Skin epidermis (tissue), 12 donors: Measurements from ENCODE around the gene CD247.

Experiments
- H3K27ac ChIP-seq, 21 experiments: fragments of 200-600 bp; sonication (generic) in 11 of 21; one replicate each; pipeline ENCODE4 v1.5.0; 2020; ENCODE audit warnings: mild to moderate bottlenecking in 3 of 21, inconsistent platforms in 2 of 21, moderate library complexity in 2 of 21
- H3K4me3 ChIP-seq, 7 experiments: fragments of 200-600 bp; sonication (generic) in 2 of 7; one replicate each; pipeline ENCODE4 v1.5.0; 2020; ENCODE audit warnings: inconsistent platforms in 2 of 7, mild to moderate bottlenecking in 2 of 7, moderate library complexity in 1 of 7

The CD247 gene

DNA sequence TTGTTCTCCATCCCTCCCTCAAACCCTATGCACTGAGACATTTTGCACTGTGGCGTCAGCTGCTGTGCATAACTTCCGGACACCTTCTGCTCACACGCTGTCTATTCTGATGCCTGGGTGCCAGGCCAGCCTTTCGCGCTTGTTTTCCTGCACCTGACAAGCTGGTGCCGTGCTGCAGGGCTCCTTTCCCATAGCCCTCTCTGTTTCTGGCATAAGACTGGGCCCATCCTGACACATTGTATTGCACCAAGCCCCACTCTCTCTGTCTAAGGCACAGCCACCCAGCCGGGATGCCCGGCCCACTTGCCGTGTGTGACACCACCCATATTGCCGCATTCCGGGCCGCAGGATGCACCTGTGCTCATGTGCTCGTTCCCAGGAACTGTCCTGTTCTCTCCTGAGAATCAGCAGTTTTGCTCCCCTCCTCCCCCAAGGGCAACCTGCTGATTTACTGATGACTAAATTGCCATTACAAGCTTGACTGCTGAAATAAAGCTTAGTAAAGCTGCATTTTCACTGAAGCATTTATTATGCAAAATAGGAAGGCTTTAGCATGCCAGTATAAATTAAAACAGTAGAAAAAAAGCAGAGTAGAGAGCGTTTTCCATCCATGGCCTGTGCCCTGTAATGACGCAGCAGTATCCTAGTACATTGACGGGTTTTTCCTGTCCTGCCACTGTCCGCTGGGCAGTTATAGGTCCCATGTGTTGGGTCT is 88.0 kb downstream of the CD247 start:
- H3K27ac ChIP-seq: peak overlapping the region in 2 of 21 experiments; percentile 30 to 36

GRCh38 chr1:167429612-167430011 is 88.7 kb downstream of the CD247 start:
- Histone ChIP-seq H3K4me3 (no peak overlapping the region), H3K27ac (peak overlapping the region in 2 of 21 experiments; percentile 30 to 36)

More for the DNA sequence above, 88.0 kb downstream of the CD247 start:
- H3K4me3 ChIP-seq: no peak overlapping the region

DNA sequence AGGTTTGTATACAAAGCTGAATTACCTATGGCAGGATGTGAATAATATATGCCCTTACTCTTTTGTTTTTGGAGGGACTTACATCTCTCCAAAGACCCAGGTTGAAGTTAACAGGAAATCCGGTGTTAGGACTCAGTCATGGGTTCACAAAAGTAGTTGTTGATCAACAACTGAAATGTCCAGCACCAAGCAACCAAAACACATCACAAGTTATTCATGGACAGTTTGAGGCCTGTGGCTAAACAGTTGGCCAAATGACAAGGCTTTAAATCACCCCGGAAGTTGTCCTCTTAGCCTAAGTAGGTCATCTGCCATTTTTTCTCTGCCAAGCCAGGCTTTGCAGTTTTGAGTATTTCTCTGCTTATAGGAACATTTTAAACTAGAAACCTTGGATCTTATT is 89.9 kb downstream of the CD247 start:
- Histone ChIP-seq H3K27ac (peak overlapping the region in 1 of 21 experiments; percentile 16), H3K4me3 (no peak overlapping the region)

DNA sequence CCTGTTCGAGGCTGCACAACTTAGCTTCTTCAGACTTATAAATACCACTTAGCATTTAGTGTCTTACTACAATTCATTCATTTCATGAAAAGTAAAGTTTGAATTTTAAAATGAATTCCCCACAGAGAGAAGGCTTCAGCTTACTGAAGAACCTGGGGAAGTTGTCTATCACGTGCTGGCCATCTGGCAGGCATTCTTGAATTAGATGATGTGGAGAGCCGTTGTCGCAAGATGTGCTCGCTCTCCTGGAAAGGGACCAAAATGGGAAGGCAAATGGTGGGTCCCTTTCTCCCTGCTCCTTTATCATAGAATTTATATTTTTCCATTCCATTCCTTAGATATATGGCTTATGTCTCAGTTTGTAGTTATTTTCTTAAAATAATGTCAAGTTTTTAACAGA is 90.5 kb downstream of the CD247 start:
- Histone ChIP-seq H3K27ac (peak overlapping the region in 2 of 21 experiments; percentile 16), H3K4me3 (no peak overlapping the region)

DNA sequence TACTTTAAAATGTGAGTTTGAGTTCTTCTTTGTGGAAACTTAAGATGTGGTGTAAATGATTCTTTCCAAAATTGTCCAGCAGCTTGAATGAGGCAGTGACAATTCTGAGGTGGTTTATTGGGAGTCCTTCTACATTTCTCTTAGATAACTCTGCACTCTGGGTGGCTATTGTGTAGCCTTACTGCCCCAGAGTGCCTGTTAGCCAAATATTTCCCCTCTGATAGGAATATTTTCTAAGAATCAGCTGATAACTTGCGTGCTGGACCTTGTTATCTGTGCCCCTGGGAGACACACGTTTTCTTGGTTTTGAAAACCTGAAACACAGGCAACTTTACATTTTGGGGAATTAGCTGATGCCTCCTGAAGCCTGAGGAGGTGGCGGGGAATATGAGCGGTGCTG is 91.6 kb downstream of the CD247 start:
- Histone ChIP-seq H3K4me3 (no peak overlapping the region), H3K27ac (no peak overlapping the region)

GRCh38 chr1:167425482-167425881 is 92.8 kb downstream of the CD247 start:
- Histone ChIP-seq H3K27ac (no peak overlapping the region), H3K4me3 (no peak overlapping the region)

GRCh38 chr1:167423684-167424619 is 94.4 kb downstream of the CD247 start:
- peak overlapping the region in 3 of 21 experiments; percentile 7 to 53 (median 12) for H3K27ac ChIP-seq
- no peak overlapping the region for H3K4me3 ChIP-seq

DNA sequence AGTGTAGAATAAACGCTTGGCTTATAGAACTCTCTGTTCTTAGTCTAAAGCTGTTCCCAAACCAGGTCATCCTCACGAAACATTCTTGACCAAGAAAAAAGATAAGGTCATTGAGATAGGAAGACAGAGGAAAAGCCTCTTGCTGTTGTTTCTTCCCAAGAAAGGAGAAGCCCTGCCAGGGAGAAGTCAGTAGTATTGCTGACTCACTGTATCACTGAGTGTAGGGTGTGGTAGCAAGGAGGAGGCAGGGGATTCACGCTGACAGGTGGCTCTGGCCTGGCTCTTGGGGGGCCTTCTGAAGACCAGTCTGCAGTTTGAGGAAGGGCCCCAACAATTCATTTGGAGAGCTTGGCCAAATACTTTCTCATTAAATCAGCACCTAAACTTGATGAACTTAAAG is 97.8 kb downstream of the CD247 start:
- H3K27ac ChIP-seq: no peak overlapping the region

DNA sequence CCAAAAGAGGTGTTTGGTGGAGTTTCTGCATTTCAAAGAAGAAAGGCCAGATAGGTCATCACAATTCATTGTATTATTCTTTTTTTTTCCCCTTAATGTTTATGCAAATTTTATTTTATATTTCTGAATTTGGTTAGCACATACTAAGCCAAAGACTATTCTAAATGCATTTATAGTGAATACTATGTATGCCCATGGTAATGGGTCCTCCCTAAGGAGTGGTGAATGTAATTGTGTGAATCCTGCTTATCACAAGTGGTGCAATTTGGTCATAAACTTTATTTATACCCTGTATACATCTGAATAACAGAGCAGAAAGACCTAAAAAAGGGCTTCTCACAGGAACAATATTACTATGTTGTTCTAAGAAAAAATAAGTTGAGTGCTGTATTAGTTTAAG is 99.1 kb downstream of the CD247 start:
- no peak overlapping the region for H3K4me3 ChIP-seq
- H3K27ac ChIP-seq: no peak overlapping the region

More for the DNA sequence above, 97.8 kb downstream of the CD247 start:
- no peak overlapping the region for H3K4me3 ChIP-seq

- Histone ChIP-seq H3K4me3 (no peak overlapping the region), H3K27ac (no peak overlapping the region)
Measured at GRCh38 chr1:167418391-167418790, 99.9 kb downstream of the CD247 start.

GRCh38 chr1:167416506-167416905 is 101.8 kb downstream of the CD247 start:
- Histone ChIP-seq H3K27ac (no peak overlapping the region), H3K4me3 (no peak overlapping the region)

DNA sequence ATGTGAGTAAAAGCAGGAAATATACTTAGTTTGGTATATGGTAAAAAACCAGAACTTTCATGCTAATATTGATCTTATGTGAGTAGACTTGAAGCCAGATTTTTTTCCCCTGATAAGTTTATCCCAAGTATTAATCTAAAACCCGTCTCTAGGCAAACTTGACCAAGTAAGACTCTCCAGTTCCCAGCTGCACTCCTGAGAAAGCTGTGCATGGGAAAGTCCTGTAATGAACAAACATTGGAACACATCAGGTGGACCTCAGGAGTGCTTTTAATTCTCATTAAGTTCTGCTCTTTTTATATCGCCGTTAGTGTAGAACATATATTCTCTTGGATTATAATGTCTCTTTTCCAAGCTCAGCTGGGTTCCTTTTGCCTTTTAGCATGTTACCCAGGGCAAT is 105.0 kb downstream of the CD247 start:
- Histone ChIP-seq H3K27ac (no peak overlapping the region), H3K4me3 (no peak overlapping the region)

- H3K27ac ChIP-seq: no peak overlapping the region
- H3K4me3 ChIP-seq: no peak overlapping the region
Measured at GRCh38 chr1:167412920-167413319, 105.4 kb downstream of the CD247 start.

- Histone ChIP-seq H3K4me3 (no peak overlapping the region), H3K27ac (no peak overlapping the region)
Measured at GRCh38 chr1:167412072-167412471, 106.3 kb downstream of the CD247 start.

DNA sequence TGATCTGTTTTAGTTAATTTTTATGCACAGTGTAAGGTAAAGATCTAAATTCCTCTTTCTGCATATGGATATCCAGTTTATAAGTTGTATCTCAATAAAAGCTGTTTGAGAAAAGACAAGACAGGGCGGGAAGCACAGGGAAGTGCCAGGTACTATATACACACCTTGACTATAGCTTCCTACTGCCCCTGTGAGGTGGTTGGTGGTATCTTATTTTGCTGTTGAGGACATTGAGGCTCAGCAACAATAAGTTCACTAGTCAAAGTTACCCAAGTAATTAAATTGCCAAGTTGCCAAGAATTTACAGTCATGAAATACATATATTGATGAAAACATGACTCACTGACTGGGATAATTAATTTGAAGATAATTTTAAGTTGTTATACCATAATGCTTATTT is 109.1 kb downstream of the CD247 start:
- Histone ChIP-seq H3K4me3 (no peak overlapping the region), H3K27ac (no peak overlapping the region)

DNA sequence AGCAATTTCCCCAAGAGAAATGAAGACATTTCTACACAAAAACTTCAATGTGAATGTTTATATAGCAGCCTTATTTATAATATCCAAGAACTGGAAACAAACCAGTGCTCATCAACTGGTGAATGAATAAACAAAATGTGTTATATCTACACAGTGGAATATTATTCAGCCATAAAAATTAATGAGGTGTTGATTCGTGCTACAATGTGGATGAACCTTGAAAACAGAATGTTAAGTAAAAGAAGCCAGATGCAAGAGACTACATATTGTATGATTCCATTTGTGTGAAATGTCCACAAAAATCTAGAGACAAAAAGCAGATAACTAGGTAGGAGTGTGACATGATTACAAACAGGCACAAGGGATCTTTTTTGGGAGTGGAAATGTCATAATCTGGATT is 110.0 kb downstream of the CD247 start:
- no peak overlapping the region for H3K27ac ChIP-seq
- H3K4me3 ChIP-seq: no peak overlapping the region

DNA sequence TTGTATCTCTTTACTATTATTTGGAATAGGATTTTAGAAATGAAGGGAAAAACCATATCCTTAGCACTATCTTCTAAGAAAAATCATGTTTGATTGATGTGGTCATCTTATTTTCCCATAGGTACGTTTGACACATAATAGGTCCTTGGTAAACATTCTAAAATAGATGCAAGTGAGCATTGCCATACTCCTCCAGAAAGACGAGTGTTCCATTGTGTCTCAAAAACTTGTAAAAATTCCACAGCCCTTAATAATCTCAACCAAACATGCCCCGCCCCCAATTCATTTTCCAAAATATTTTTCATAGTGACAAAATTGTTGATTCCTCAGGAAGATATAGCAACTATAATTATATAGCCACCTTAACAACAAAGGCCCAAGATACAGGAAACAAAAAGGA is 113.4 kb downstream of the CD247 start:
- H3K4me3 ChIP-seq: no peak overlapping the region
- H3K27ac ChIP-seq: no peak overlapping the region

DNA sequence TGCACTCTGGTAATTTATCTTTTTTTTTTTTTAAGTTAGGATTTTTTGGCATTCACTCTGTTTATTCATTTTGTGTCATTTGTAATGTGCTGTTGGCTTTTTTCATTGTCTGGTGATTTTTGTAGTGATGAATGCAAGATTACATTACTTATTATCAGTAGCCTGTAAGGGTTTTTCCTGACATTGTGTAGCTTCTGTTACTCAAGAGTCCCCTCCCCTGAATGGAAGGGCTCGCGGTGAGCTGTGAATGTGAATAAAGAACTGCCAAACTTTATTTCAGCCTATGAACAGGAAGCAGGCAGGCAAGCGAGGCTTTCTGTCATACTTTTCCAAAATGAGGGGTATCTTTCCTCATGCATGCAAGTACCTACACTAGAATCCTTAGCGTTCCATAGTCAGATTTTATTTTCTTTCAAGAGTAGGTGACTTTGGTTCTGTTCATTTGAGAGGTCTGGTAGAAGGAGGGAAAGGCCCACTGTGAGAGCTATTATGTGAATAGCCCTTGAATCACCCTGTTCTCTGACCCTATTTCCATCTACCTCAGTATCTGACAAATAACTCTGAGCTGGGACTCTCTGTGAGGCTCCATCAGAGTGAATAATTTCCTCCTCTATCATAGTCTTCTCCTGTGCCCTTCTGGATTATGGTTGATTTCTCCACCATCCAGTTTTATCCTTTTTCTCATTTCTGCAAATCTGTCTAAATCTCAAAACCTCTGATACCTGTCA is 114.0 kb downstream of the CD247 start:
- no peak overlapping the region for H3K4me3 ChIP-seq

DNA sequence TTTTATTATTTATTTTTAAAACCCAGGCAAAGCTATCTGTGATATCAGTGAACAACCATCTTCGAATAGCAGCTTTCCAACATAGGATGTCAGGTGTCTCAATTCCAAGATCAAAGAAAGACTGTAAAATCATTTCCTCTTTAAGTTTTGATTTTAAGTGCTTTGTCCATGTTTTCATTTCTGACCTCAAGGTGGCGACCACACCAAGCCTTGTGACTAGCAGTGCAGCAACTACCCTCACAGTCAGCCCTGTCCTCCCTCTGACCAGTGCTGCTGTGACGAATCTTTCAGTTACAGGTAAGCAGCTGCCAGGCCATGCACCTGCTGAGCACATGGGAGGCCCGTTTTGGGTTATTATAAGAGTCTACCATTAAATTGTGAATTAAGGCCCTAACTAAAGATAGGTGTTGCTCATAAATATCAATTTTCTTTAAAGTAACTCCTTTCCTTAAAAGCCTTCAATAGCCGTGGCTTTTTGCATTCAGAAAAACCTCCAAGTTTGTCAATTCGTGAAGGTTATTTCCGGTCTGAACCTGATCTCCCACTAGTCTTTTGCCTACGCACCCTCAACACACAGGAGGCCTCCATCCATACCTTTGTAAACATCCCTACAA is 117.0 kb downstream of the CD247 start:
- H3K27ac ChIP-seq: no peak overlapping the region
- H3K4me3 ChIP-seq: no peak overlapping the region

More for the DNA sequence above, 114.0 kb downstream of the CD247 start:
- H3K27ac ChIP-seq: no peak overlapping the region
